Middle frontal gyrus (tissue), 1 donor: ENCODE results near the gene GNAI1.

ENCODE experiments used
- DNase-seq: peaks from one replicate; pipeline ENCODE4 v3.0.0-alpha.2; 2015; ENCODE audit warnings: low spot score; ENCODE audit errors: extremely low spot score

Gene GNAI1

GRCh38 chr7:80208700-80209099, 74.1 kb downstream of the GNAI1 start:
- DNase-seq: no peak

DNA sequence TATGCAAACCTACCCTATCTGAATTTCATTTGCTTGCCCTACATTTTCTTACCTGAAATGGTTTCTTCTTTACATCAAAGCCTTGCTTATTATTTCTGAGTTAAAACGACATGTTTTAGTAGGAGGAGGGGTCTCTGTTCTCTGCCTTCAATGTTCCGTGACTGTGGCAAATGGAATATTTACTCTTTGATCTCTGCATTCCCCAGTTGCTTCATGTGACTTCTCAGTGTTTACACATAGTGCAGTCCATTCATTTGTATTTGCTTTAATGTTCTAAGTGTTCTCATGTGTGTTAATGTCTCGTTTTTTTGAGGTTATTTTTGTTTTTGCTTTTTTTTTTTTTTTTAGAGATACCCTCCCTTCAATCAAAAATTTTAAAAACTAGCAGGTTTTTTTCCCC, 75.8 kb downstream of the GNAI1 start:
- DNase-seq: no peak

- no peak for DNase-seq
Measured at GRCh38 chr7:80213814-80214213, 79.2 kb downstream of the GNAI1 start.

- DNase-seq: no peak
Measured at GRCh38 chr7:80215734-80216133, 81.1 kb downstream of the GNAI1 start.

DNA sequence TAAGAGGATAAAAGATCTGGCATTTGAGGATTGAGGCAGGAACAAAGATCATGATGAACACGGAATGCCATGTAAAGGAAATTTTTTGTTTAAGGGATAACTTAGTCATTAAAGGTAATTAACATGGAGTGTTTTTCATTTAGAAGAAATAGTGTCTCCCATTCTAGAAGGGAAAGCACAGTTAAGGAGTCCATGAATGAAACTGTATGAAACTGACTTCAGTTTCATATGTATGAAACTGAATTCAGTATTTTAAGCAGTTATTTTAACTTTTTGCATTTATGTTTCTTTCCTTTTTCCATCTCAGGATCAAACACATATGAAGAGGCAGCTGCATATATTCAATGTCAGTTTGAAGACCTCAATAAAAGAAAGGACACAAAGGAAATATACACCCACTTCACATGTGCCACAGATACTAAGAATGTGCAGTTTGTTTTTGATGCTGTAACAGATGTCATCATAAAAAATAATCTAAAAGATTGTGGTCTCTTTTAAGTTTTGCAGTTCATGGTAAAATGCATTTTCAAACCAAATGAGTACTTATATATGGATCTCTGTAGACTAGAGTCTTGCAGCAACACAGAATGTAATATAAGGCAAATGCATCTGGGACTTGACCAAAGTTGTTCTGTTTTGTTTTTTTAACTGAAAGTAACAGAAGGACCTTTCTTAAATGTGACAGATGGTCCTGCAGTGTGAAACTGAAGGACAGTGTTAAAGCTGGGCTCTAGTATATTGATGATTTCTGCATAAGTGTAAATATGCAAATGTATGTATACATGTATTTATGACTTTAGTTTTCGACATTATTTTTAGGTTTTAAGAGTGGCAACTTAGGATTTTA, 82.6 kb downstream of the GNAI1 start:
- no peak for DNase-seq

DNA sequence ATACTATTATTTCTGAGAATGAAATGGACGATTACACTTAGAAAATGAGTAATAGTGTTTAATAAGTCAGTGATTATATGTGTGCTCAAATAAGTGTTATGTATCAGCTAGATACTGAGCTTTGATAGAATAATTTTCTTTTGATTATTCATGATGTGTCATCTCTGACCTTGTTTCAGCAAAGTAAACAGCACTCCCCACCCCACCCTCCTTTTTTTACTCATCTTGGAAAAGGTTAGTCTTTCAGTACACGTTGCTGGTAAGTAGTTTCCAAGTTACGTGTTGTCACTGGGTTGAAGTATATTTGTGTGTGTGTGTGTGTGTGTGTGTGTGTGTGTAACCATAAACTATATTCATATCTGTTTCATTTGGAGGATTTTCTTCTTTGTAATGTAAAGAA, 84.1 kb downstream of the GNAI1 start:
- no peak for DNase-seq

- no peak for DNase-seq
Measured at GRCh38 chr7:80220022-80220634, 85.5 kb downstream of the GNAI1 start.

DNA sequence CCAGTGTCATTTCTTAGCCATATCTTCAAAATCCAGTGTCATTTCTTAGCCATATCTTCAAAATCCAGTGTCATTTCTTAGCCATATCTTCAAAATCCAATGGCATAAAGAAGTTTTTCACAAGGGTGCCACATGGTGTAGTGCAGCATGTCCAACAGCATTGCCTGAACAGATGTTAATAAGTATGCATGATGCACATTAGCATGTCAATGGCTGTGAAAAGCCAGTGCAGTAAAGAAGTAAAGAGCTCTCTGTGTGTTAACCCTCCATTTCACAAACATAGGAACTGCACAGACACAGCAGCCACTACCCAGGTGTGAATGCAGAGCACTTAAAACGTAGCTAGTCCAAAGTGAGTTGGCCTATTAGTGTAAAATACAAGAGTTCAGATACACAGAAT, 89.8 kb downstream of the GNAI1 start:
- no peak for DNase-seq

- no peak for DNase-seq
Measured at GRCh38 chr7:80225361-80225760, 90.7 kb downstream of the GNAI1 start.

DNA sequence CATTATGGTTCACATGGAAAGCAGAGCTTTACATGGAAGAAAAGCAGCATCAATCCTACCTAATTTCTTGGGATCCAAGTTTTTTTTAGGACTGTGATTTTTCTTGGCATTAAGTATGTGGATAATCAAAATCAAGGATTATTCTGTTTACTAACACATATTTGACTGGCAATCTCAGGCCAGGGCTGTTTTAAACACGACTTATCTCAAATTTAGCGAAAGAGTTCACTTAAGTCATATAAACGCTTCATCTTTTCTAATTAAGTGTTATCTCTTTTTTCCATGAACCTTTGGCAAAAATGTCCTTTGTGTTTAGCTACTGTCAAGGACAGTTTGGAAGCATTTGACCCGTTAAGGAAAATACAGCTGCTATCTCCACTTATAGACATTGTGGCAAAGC, 92.0 kb downstream of the GNAI1 start:
- no peak for DNase-seq

DNA sequence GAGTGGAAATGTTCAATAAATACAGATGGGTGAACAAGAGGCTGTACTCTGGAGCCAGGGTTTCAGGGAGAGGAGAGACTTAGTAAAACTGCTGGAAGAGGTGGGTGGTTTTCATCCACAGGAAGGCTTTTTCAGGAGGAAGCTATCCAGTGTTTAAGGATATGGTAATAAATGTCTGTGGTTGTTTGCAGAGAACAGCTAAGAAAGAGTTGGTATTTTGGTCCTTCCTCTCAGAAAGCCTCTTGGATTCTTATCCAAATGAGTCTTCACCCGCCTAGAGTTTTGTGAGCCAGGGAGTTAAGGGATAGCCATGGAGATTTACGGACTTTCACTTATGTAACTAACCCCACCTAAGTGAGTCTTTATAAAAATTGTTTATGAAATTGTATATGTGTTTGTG, 95.7 kb downstream of the GNAI1 start:
- no peak for DNase-seq

DNA sequence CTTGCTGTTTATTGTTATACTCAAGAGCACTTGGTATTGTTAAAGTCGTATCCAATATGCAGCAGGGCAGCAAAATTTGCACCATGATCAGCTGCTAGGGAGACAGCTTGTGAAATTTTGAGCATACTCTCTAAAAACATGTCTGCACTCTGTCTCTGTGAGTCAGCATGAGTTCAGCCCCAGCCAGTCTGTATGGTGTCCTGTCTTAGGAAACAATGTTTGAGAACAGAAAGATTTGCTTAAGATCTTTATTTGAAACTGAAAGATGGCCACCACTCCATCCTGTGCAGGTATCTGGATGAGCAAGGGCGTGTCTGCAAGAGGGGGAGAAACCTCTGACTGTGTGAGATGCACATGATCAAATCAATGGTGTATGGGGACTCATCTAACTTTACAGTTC, 97.1 kb downstream of the GNAI1 start:
- DNase-seq: no peak

GRCh38 chr7:80232979-80233724, 98.5 kb downstream of the GNAI1 start:
- no peak for DNase-seq

DNA sequence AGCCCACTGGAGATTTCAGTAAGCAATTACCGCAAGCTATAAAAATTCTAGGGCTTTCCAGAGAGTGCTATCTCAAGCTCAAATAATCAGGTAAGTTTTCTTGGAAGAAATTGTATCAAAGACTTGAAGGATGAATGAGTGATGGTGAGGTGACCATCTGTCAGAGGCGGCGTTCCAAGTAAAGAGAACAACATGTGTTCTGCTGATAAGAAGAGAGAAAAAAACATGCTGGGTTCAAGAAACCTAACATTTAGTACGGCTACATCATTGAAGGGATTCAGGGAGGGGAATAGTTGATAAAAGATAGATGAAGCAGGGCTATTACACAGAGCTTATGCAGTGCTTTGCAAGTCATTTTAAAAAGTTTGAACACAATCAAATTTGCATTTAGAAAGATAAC, 100.7 kb downstream of the GNAI1 start:
- no peak for DNase-seq

- DNase-seq: no peak
Measured at GRCh38 chr7:80236681-80237080, 102.0 kb downstream of the GNAI1 start.

DNA sequence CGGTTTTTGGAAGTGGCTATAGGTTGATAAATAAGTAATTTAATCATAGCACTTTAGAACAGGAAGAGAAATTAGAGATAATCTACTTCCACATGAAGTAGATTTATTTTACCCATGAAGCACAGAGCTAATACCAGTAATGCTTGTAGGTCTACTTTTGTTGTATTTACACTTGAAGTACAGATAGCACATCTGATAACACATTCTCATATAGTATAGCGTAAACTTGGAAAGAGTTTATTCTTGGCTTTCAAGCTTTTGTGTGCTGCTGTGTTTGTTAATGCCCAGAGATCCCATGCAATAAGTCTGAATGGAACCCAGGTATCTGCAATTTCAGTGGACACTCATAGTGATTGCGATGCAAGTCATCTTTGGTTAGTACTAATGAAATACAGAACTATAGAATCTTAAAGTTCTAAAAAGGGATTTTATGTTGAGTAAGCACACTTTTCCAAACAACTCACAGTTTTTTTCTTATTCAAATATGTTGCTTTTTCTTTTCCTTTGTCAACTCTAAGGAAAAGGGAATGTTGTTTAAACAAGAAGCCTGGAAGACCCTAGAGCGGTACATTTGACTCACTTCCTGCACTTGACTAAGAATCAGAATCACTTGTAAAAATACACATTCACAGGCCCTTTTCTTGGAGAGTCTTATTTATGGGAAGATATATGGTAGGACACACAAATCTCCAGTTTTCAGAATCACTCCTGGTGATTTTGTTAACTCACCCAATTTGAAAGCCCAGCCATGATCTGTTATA, 105.8 kb downstream of the GNAI1 start:
- DNase-seq: no peak

- no peak for DNase-seq
Measured at GRCh38 chr7:80241671-80242070, 107.0 kb downstream of the GNAI1 start.

GRCh38 chr7:80243425-80243824, 108.8 kb downstream of the GNAI1 start:
- DNase-seq: no peak

DNA sequence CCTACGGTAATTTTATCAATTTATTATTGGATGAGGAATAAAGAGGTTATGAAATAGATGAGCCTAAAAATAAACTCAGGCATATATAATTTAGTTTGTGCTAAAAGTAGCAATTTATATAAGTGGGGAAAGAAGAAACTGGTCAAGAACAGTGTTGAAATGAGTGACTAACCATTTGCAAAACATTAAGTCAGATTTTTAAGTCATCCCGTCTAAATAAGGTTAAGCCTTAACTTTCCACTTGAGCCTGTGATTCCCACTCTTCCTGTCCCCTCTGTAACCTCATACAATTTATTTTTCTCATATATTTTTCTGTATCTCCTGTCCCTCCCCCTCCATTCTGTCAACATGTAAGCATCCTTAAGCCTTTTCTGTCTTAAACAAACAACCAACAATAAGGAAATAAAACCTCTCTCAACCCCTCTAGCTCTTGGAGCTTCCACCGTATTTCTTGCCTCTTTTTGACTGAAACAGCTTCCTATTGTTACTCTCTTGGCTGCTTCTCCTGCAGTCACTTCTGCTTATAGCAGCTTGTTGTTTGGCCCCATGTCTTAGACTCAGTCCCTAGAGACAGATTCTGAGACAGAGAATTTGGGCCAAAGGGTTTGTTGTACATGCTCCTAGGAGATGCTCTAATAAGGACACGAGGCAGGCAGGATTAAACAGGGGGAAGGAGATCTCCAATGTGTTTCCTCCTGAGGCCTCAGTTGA, 109.7 kb downstream of the GNAI1 start:
- DNase-seq: no peak

- no peak for DNase-seq
Measured at GRCh38 chr7:80247144-80247543, 112.5 kb downstream of the GNAI1 start.

GRCh38 chr7:80247891-80248290, 113.3 kb downstream of the GNAI1 start:
- DNase-seq: no peak
